HepG2 (cell line): Measurements from ENCODE around the gene TXN2. TPM values are rescaled to one million over a fixed set of nuclear protein-coding genes. Genes with fewer than 3 reads are reported as not detected.

Source experiments
- CBX5 ChIP-seq: sonication (generic); formaldehyde crosslinking; IDR thresholded peaks from 2 replicates; pipeline ENCODE4 v1.4.0; 2020; ENCODE audit warnings: missing genetic modification reagents, borderline replicate concordance
- CC2D1A ChIP-seq: sonication (generic); formaldehyde crosslinking; IDR thresholded peaks from 2 replicates; pipeline ENCODE4 v1.8.1; 2023; ENCODE audit warnings: mild to moderate bottlenecking, missing genetic modification reagents
- ELF4 ChIP-seq: sonication (generic); formaldehyde crosslinking; IDR thresholded peaks from 2 replicates; pipeline ENCODE4 v1.5.0; 2020; ENCODE audit warnings: missing genetic modification reagents, mild to moderate bottlenecking, moderate library complexity, borderline replicate concordance
- FOXO4 ChIP-seq: sonication (generic); formaldehyde crosslinking; conservative IDR thresholded peaks from 2 replicates; pipeline ENCODE4 v1.8.1; 2023; ENCODE audit warnings: missing genetic modification reagents
- HIC2 ChIP-seq: sonication (generic); formaldehyde crosslinking; IDR thresholded peaks from 2 replicates; pipeline ENCODE4 v1.9.0; 2022; ENCODE audit warnings: low read depth, missing genetic modification reagents
- HMG20A ChIP-seq: IDR thresholded peaks from 2 replicates; pipeline ENCODE4 v1.6.1; 2016; ENCODE audit warnings: borderline replicate concordance
- HOXA9 ChIP-seq: sonication (generic); formaldehyde crosslinking; IDR thresholded peaks from 2 replicates; pipeline ENCODE4 v1.8.1; 2022; ENCODE audit warnings: missing genetic modification reagents, mild to moderate bottlenecking, moderate library complexity, borderline replicate concordance
- ISX ChIP-seq: sonication (generic); formaldehyde crosslinking; conservative IDR thresholded peaks from 2 replicates; pipeline ENCODE4 v1.5.0; 2020; ENCODE audit warnings: missing genetic modification reagents
- KDM5A ChIP-seq: fragments of 200-600 bp; sonication (generic); IDR thresholded peaks from 2 replicates; pipeline ENCODE4 v1.7.0; 2018; ENCODE audit warnings: antibody characterized with exemption, mild to moderate bottlenecking, low read length, borderline replicate concordance
- MAF1 ChIP-seq: sonication (generic); formaldehyde crosslinking; IDR thresholded peaks from 2 replicates; pipeline ENCODE4 v1.5.0; 2020; ENCODE audit warnings: missing genetic modification reagents, borderline replicate concordance
- MYPOP ChIP-seq: sonication (generic); formaldehyde crosslinking; IDR thresholded peaks from 2 replicates; pipeline ENCODE4 v1.8.1; 2023; ENCODE audit warnings: mild to moderate bottlenecking, moderate library complexity, missing genetic modification reagents
- NFATC3 ChIP-seq: sonication (generic); formaldehyde crosslinking; IDR thresholded peaks from 2 replicates; pipeline ENCODE4 v1.5.1; 2020; ENCODE audit warnings: mild to moderate bottlenecking, missing genetic modification reagents
- SKI ChIP-seq: fragments of 450-650 bp; IDR thresholded peaks from one replicate; pipeline ENCODE4 v1.6.1; 2018; ENCODE audit warnings: mild to moderate bottlenecking; ENCODE audit not compliant: partially characterized antibody
- SMAD1 ChIP-seq: sonication (generic); formaldehyde crosslinking; IDR thresholded peaks from 2 replicates; pipeline ENCODE4 v1.4.0; 2020; ENCODE audit warnings: missing genetic modification reagents, low read depth, mild to moderate bottlenecking, borderline replicate concordance
- TAF15 ChIP-seq: fragments of 200-400 bp; formaldehyde crosslinking; IDR thresholded peaks from one replicate; pipeline ENCODE4 v1.6.1; 2018; ENCODE audit warnings: mild to moderate bottlenecking, low read depth, low read length; ENCODE audit not compliant: poor library complexity, severe bottlenecking
- TFE3 ChIP-seq: IDR thresholded peaks from 2 replicates; pipeline ENCODE4 v1.6.1; 2016
- ZC3H13 ChIP-seq: sonication (generic); formaldehyde crosslinking; IDR thresholded peaks from 2 replicates; pipeline ENCODE4 v1.8.1; 2023; ENCODE audit warnings: mild to moderate bottlenecking, missing genetic modification reagents, moderate library complexity
- ZNF180 ChIP-seq: sonication (generic); formaldehyde crosslinking; IDR thresholded peaks from 2 replicates; pipeline ENCODE4 v1.4.0; 2020; ENCODE audit warnings: low read depth, missing genetic modification reagents, borderline replicate concordance
- ZNF33B ChIP-seq: sonication (generic); formaldehyde crosslinking; IDR thresholded peaks from 2 replicates; pipeline ENCODE4 v1.5.1; 2020; ENCODE audit warnings: mild to moderate bottlenecking, missing genetic modification reagents
- ZNF589 ChIP-seq: sonication (generic); formaldehyde crosslinking; conservative IDR thresholded peaks from 2 replicates; pipeline ENCODE4 v1.8.0; 2022; ENCODE audit warnings: mild to moderate bottlenecking, moderate library complexity, missing genetic modification reagents
- ZNF784 ChIP-seq: sonication (generic); formaldehyde crosslinking; IDR thresholded peaks from 2 replicates; pipeline ENCODE4 v1.5.1; 2020; ENCODE audit warnings: missing genetic modification reagents, mild to moderate bottlenecking, borderline replicate concordance
- ZSCAN12 ChIP-seq: sonication (generic); formaldehyde crosslinking; IDR thresholded peaks from 2 replicates; pipeline ENCODE4 v1.9.0; 2021; ENCODE audit warnings: mild to moderate bottlenecking, missing genetic modification reagents
- ZZZ3 ChIP-seq: sonication (generic); formaldehyde crosslinking; IDR thresholded peaks from 2 replicates; pipeline ENCODE4 v1.4.0; 2020; ENCODE audit warnings: missing genetic modification reagents, mild to moderate bottlenecking, borderline replicate concordance
- polyA plus RNA-seq, 8 experiments: library from polyadenylated mRNA; depleted of rRNA in 3 of 8; stranded (reverse) in 7 of 8; unstranded in 1 of 8; fragments of >200 nt; fragmentation: Illumina TruSeq in 4 of 8; extraction: Trizol in 4 of 8; gene quantifications; 2 replicates each; pipeline versions ENCODE4 v1.2.1 to v1.2.3, GENCODE V29; 2011 to 2016; ENCODE audit warnings: low read depth in 4 of 8, missing spikeins in 1 of 8, mixed read lengths in 1 of 8; ENCODE audit not compliant: insufficient read depth in 1 of 8
- total RNA-seq, 5 experiments: library from RNA; depleted of rRNA; stranded (reverse); fragments of >200 nt; fragmentation: Illumina TruSeq; extraction: Trizol; gene quantifications; 2 replicates each; pipeline ENCODE4 v1.2.3, GENCODE V29; 2016; ENCODE audit warnings: low read depth in 1 of 5

Gene TXN2
- total and polyA plus RNA-seq, 2 of the 13 experiments (the other 11 are each of a cell fraction or from before 2014, with no cell fraction given), result 41.4 to 109 TPM

GRCh38 chr22:36419177-36419911 is 62.1 kb downstream of the TXN2 start (continued):
- TF ChIP-seq KDM5A (peak; percentile 43; the same call in 1 of the 2 replicates), HOXA9 (no peak), HIC2 (CRISPR knock-in tag) (peak; percentile 64; the same call in 1 of the 2 replicates), NFATC3 (CRISPR knock-in tag) (no peak), ZNF784 (CRISPR knock-in tag) (peak; percentile 89), FOXO4 (no peak), SMAD1 (no peak), SKI (peak; percentile 96), ZNF180 (no peak), ZZZ3 (CRISPR knock-in tag) (no peak), CBX5 (CRISPR knock-in tag) (peak; percentile 83; the same call in 1 of the 2 replicates), TFE3 (CRISPR knock-in tag) (peak; percentile 97), ZSCAN12 (CRISPR knock-in tag) (no peak), ZNF33B (CRISPR knock-in tag) (no peak), MYPOP (CRISPR knock-in tag) (peak; percentile 86; the same call in 1 of the 2 replicates), ISX (CRISPR knock-in tag) (no peak), ZC3H13 (CRISPR knock-in tag) (peak; percentile 27; the same call in 1 of the 2 replicates), TAF15 (no peak), ZNF589 (CRISPR knock-in tag) (no peak), ELF4 (CRISPR knock-in tag) (peak; percentile 73; the same call in 1 of the 2 replicates), MAF1 (CRISPR knock-in tag) (no peak), HMG20A (CRISPR knock-in tag) (peak; percentile 89), CC2D1A (CRISPR knock-in tag) (no peak)
